HFF-Myc (cell line): ENCODE results near the gene ZNF14.
A peak's percentile ranks its signal among the peaks of the same experiment; 100 is the strongest.
"Not testable (repeated sequence)": the region's sequence is repeated elsewhere in the genome, so short reads cannot be mapped to it uniquely, and the experiment has no call there.

Experiments
- DNase-seq: peaks from one replicate; pipeline ENCODE4 v3.0.0-alpha.2; 2011; ENCODE audit warnings: low read depth; ENCODE audit errors: extremely low read depth
- H3K4me3 ChIP-seq: replicated peaks from 2 replicates; pipeline ENCODE4 v1.5.1; 2011; ENCODE audit warnings: low read depth, mild to moderate bottlenecking, control low read depth, low read length
- CTCF ChIP-seq: IDR thresholded peaks from 2 replicates; pipeline ENCODE4 v1.5.1; 2012; ENCODE audit warnings: mild to moderate bottlenecking, low read depth, low read length, control low read depth; ENCODE audit errors: missing control alignments

ZNF14 gene

DNA sequence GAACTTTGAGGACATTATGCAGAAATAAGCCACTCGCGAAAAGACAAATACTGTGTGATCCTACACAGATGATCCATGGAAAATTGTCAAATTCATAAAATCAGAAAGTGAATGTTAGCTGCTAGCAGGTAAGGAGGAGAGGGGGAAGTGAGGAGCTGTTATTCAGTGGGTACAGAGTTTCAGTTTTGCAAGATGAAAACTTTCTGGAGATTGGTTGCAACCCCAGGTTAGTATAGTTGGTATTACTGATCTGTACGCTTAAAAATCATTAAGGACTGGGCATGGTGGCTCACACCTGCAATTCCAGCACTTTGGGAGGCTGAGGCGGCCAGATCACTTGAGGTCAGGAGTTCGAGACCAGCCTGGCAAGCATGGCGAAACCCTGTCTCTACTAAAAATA, 46.3 kb downstream of the ZNF14 start:
- no peak for DNase-seq
- TF ChIP-seq CTCF, result no peak
- H3K4me3 ChIP-seq, result no peak overlapping the region

GRCh38 chr19:19686119-19686518, 46.8 kb downstream of the ZNF14 start:
- not testable (repeated sequence) for H3K4me3 ChIP-seq, DNase-seq

- no peak for TF ChIP-seq CTCF
Observed at GRCh38 chr19:19679176-19680073, 53.5 kb downstream of the ZNF14 start.

GRCh38 chr19:19677579-19677978, 55.3 kb downstream of the ZNF14 start:
- H3K4me3 ChIP-seq, result no peak overlapping the region
- DNase-seq, result no peak
- no peak for TF ChIP-seq CTCF

More at GRCh38 chr19:19679176-19680073, 53.5 kb downstream of the ZNF14 start:
- DNase-seq, result no peak
- H3K4me3 ChIP-seq, result no peak overlapping the region

DNA sequence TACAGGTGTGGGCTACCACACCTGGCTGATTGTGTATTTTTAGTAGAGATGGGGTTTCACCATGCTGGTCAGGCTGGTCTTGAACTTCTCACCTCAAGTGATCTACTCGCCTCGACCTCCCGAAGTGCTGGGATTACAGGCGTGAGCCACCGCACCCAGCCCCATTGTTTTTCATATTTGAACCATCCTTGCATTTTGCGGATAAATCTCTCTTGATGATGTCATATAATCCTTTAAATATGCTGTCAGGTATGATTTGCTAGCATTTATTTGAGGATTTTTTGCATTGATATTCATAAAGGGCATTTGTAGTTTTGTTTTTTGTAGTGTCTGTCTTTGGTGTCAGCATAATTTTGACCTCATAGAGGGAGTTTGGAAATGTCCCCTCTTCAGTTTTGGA, 58.6 kb downstream of the ZNF14 start:
- no peak overlapping the region for H3K4me3 ChIP-seq
- TF ChIP-seq CTCF, result no peak
- no peak for DNase-seq

DNA sequence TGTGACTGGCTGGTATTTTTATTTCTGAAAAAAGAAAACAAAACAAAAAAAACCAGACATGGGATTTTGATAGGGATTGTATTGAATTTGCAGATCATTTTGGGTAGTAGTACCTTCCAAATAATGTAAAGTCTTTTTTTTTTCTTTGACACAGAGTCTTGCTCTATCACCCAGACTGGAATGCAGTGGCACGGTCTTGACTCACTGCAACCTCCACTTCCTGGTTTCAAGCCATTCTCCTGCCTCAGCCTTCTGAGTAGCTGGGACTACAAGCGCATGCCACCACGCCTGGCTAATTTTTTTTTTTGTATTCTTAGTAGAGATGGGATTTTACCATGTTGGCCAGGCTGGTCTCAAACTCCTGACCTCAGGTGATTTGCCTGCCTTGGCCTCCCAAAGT, 60.1 kb downstream of the ZNF14 start:
- no peak overlapping the region for H3K4me3 ChIP-seq
- DNase-seq, result no peak
- TF ChIP-seq CTCF, result no peak

- TF ChIP-seq CTCF, result no peak
- no peak for DNase-seq
- H3K4me3 ChIP-seq, result peak overlapping the region; percentile 56
Observed at GRCh38 chr19:19670070-19670551, 62.8 kb downstream of the ZNF14 start.
